ENCODE measurements around the gene ZFP82.

ZFP82 gene

GRCh38 chr19:36371886-36372285 lies 46.6 kb downstream of the ZFP82 start:
- DNase-seq: no peak

- no peak for DNase-seq
Measured at GRCh38 chr19:36363845-36364244, 54.6 kb downstream of the ZFP82 start.

All from DMS79 (cell line).